Measurements from ENCODE around the gene NFKBIZ.

- TF ChIP-seq EZH2 (IDR thresholded peaks at IDR 0.05; ENCODE audit: insufficient read depth, poor library complexity, severe bottlenecking) (no peak), EZH2phosphoT487 (IDR thresholded peaks at IDR 0.05; ENCODE audit: insufficient read depth, low read depth) (no peak)
Observed at GRCh38 chr3:101900736-101901135, 51.4 kb downstream of the NFKBIZ start.

Data from GM23248 (cell line).